ENCODE data around the gene YES1. TPM values are rescaled to one million over a fixed set of nuclear protein-coding genes. Genes with fewer than 3 reads are reported as not detected.

Gene YES1
- total and polyA plus RNA-seq, 2 of the 8 experiments (the other 6 are each of a cell fraction or from before 2014, with no cell fraction given): 14.8 to 94.3 TPM

- Histone ChIP-seq H3K18ac (ENCODE audit: extremely low read depth, low read length) (no peak overlapping the region), H4K20me1 (replicated peaks in 1 of 2; ENCODE audit: control insufficient read depth in 1 of 2, insufficient read depth in 2 of 2, low read length in 2 of 2) (no peaks in the 10 kb centered on the region), H3K79me2 (ENCODE audit: control insufficient read depth in 1 of 2, insufficient read depth in 2 of 2, low read length in 2 of 2) (no peaks in the 10 kb centered on the region), H3K4me2 (ENCODE audit: insufficient read depth in 1 of 2, low read depth in 2 of 2, low read length in 2 of 2) (no peak overlapping the region), H3K56ac (replicated peaks; ENCODE audit: insufficient read length, low read depth, low read length) (no peak overlapping the region), H4K5ac (ENCODE audit: insufficient read length, low read depth, low read length) (no peak overlapping the region), H2BK15ac (ENCODE audit: low read length) (no peak overlapping the region), H2BK5ac (ENCODE audit: low read depth, low read length) (no peak overlapping the region), H4K8ac (ENCODE audit: extremely low read depth, insufficient read depth, low read length) (no peak overlapping the region), H3K4ac (replicated peaks; ENCODE audit: insufficient read length, low read depth, low read length) (no peak overlapping the region), H2AK5ac (ENCODE audit: low read depth, low read length) (no peak overlapping the region), H4K91ac (replicated peaks; ENCODE audit: insufficient read length, low read length) (no peak overlapping the region), H3K14ac (ENCODE audit: insufficient read length) (no peak overlapping the region), H3K9me3 (ENCODE audit: insufficient read depth in 2 of 2, low read depth in 1 of 2, low read length in 1 of 2) (no peaks in the 10 kb centered on the region), H2BK120ac (replicated peaks; ENCODE audit: low read depth, low read length) (no peak overlapping the region), H2BK12ac (ENCODE audit: low read depth, low read length) (no peak overlapping the region), H3K36me3 (ENCODE audit: control insufficient read depth in 2 of 4, insufficient read depth in 4 of 4, low read length in 3 of 4) (peaks cover 0 to 29% (median 10%) of the 10 kb centered on the region in 4 experiments; a peak in 4 of 8 replicates), H3K79me1 (ENCODE audit: low read depth, low read length) (no peaks in the 10 kb centered on the region), H3K23me2 (ENCODE audit: low read depth, low read length) (no peaks in the 10 kb centered on the region), H3K9ac (replicated peaks in 1 of 4; ENCODE audit: extremely low read depth in 1 of 4, low read depth in 3 of 4, low read length in 3 of 4) (no peak overlapping the region), H3K4me1 (replicated peaks in 1 of 4; ENCODE audit: control insufficient read depth in 3 of 4, insufficient read depth in 4 of 4, low read length in 3 of 4) (no peaks in the 10 kb centered on the region), H2BK20ac (ENCODE audit: low read length) (no peak overlapping the region), H3K4me3 (ENCODE audit: extremely low read depth in 1 of 4, insufficient read depth in 2 of 4, low read depth in 3 of 4, low read length in 4 of 4) (no peak overlapping the region), H3K23ac (ENCODE audit: insufficient read length) (no peak overlapping the region), H3K27me3 (replicated peaks in 1 of 4; ENCODE audit: control insufficient read depth in 3 of 4, extremely low read depth in 1 of 4, insufficient read depth in 3 of 4, low read length in 3 of 4) (no peaks in the 10 kb centered on the region), H3K27ac (ENCODE audit: low read depth, low read length) (no peak overlapping the region), H2AFZ (ENCODE audit: low read length) (no peak overlapping the region)
- WGBS, 2 experiments (ENCODE audit: extremely low coverage in 1 of 2, insufficient coverage in 1 of 2, insufficient read length in 1 of 2, insufficient replicate concordance in 2 of 2, low coverage in 1 of 2, low lambda C conversion rate in 2 of 2, missing lambda C conversion rate in 1 of 2): 98% methylated on average over 3 of the region's 3 CpGs; no CpG with 5 or more reads in 1 of the 2 experiments
- CTCF ChIA-PET (ENCODE audit: partially characterized antibody): interaction anchor here (0.6 to 3.3 kb wide), 12 partner anchors 9 to 434 kb away, joined by 3 to 16 read pairs (median 4); partner anchors contain the start of gene ENOSF1
- POLR2A ChIA-PET (ENCODE audit: partially characterized antibody): no interaction called here
- DNase-seq (ENCODE audit: low read depth in 1 of 2, low spot score in 2 of 2) (no peak), FAIRE-seq (no peak)
- TF ChIP-seq CTBP2 (IDR thresholded peaks at IDR 0.05; ENCODE audit: borderline replicate concordance, insufficient read depth, insufficient read length, low read length) (no peak), RAD21 (IDR thresholded peaks at IDR 0.05 in 1 of 2, conservative IDR thresholded peaks at IDR 0.05 in 1 of 2; ENCODE audit: low read depth in 2 of 2, low read length in 2 of 2) (no peak), TBP (IDR thresholded peaks at IDR 0.05; ENCODE audit: low read depth, low read length) (no peak), TEAD4 (IDR thresholded peaks at IDR 0.05; ENCODE audit: low read depth, low read length) (no peak), SP2 (IDR thresholded peaks at IDR 0.05; ENCODE audit: low read length) (no peak), SUZ12 (IDR thresholded peaks at IDR 0.05; ENCODE audit: low read length) (no peak), E2F6 (IDR thresholded peaks at IDR 0.05) (no peak), TAF7 (optimal IDR thresholded peaks at IDR 0.05; ENCODE audit: borderline replicate concordance, low read depth, low read length) (no peak), EGR1 (IDR thresholded peaks at IDR 0.05; ENCODE audit: borderline replicate concordance, low read depth, low read length) (no peak), ATF2 (IDR thresholded peaks at IDR 0.05; ENCODE audit: low read length) (no peak)
- TF ChIP-seq, protein P1, sequence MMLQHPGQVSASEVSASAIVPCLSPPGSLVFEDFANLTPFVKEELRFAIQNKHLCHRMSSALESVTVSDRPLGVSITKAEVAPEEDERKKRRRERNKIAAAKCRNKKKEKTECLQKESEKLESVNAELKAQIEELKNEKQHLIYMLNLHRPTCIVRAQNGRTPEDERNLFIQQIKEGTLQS (IDR thresholded peaks at IDR 0.05; ENCODE audit: insufficient read depth, low read depth, low read length): no peak
These were observed 79.7 kb downstream of the YES1 start for GRCh38 chr18:732371-732770.
